ENCODE results near the gene MAMDC4.

- TF ChIP-seq CTCF (IDR thresholded peaks at IDR 0.05) (no peak), POLR2A (IDR thresholded peaks at IDR 0.05) (no peak)
Observed at GRCh38 chr9:136899196-136899595, 47.0 kb downstream of the MAMDC4 start.

All from adrenal gland (tissue), 5 donors.